Adipocyte (in vitro differentiated cells): ENCODE results near the gene PEPD.

Source experiments
- DNase-seq: peaks from one replicate; pipeline ENCODE4 v3.0.0-alpha.2; 2015; ENCODE audit warnings: low read depth
- H3K27me3 ChIP-seq: replicated peaks from 2 replicates; pipeline ENCODE4 v1.7.0; 2013; ENCODE audit warnings: mild to moderate bottlenecking, low read length, moderate library complexity; ENCODE audit not compliant: control insufficient read depth, insufficient read depth
- H3K36me3 ChIP-seq: 2 replicates; pipeline ENCODE4 v1.7.0; 2013; ENCODE audit warnings: low read length, mild to moderate bottlenecking, moderate library complexity; ENCODE audit not compliant: control insufficient read depth, insufficient read depth, severe bottlenecking
- H3K4me1 ChIP-seq: 2 replicates; pipeline ENCODE4 v1.7.0; 2013; ENCODE audit warnings: mild to moderate bottlenecking, low read length, moderate library complexity; ENCODE audit not compliant: control insufficient read depth, insufficient read depth
- H3K4me3 ChIP-seq: 2 replicates; pipeline ENCODE4 v1.7.0; 2013; ENCODE audit warnings: mild to moderate bottlenecking, low read length, moderate library complexity
- H3K9ac ChIP-seq: 2 replicates; pipeline ENCODE4 v1.7.0; 2013; ENCODE audit warnings: mild to moderate bottlenecking, low read length, moderate library complexity
- H3K9me3 ChIP-seq: 2 replicates; pipeline ENCODE4 v1.7.0; 2013; ENCODE audit warnings: mild to moderate bottlenecking, low read length, moderate library complexity; ENCODE audit not compliant: control insufficient read depth

PEPD gene

GRCh38 chr19:33432446-33433170, 89.0 kb downstream of the PEPD start:
- H3K36me3 ChIP-seq: no peaks in the 10 kb centered on the region
- no peak for DNase-seq
- no peak overlapping the region for H3K4me3 ChIP-seq
- no peaks in the 10 kb centered on the region for H3K9me3 ChIP-seq
- H3K9ac ChIP-seq: no peak overlapping the region
- H3K4me1 ChIP-seq: no peaks in the 10 kb centered on the region
- H3K27me3 ChIP-seq: no peaks in the 10 kb centered on the region

GRCh38 chr19:33432015-33432414, 89.6 kb downstream of the PEPD start:
- no peaks in the 10 kb centered on the region for H3K36me3 ChIP-seq
- DNase-seq: no peak
- H3K9me3 ChIP-seq: no peaks in the 10 kb centered on the region
- H3K27me3 ChIP-seq: no peaks in the 10 kb centered on the region
- no peak overlapping the region for H3K9ac ChIP-seq
- no peak overlapping the region for H3K4me3 ChIP-seq
- H3K4me1 ChIP-seq: no peaks in the 10 kb centered on the region

GRCh38 chr19:33430674-33431277, 90.8 kb downstream of the PEPD start:
- Histone ChIP-seq H3K27me3 (no peaks in the 10 kb centered on the region), H3K9me3 (no peaks in the 10 kb centered on the region), H3K4me3 (no peak overlapping the region), H3K36me3 (no peaks in the 10 kb centered on the region), H3K9ac (no peak overlapping the region), H3K4me1 (no peaks in the 10 kb centered on the region)
- DNase-seq: peak; percentile 78

GRCh38 chr19:33429891-33430673, 91.5 kb downstream of the PEPD start:
- no peaks in the 10 kb centered on the region for H3K27me3 ChIP-seq
- no peak for DNase-seq
- no peaks in the 10 kb centered on the region for H3K9me3 ChIP-seq
- H3K36me3 ChIP-seq: no peaks in the 10 kb centered on the region
- H3K9ac ChIP-seq: no peak overlapping the region
- H3K4me1 ChIP-seq: no peaks in the 10 kb centered on the region
- H3K4me3 ChIP-seq: no peak overlapping the region

GRCh38 chr19:33428627-33429125, 92.9 kb downstream of the PEPD start:
- Histone ChIP-seq H3K9ac (no peak overlapping the region), H3K36me3 (no peaks in the 10 kb centered on the region), H3K4me1 (no peaks in the 10 kb centered on the region), H3K27me3 (no peaks in the 10 kb centered on the region), H3K9me3 (no peaks in the 10 kb centered on the region), H3K4me3 (no peak overlapping the region)
- no peak for DNase-seq

GRCh38 chr19:33427801-33428626, 93.6 kb downstream of the PEPD start:
- no peaks in the 10 kb centered on the region for H3K4me1 ChIP-seq

GRCh38 chr19:33426621-33427361, 94.8 kb downstream of the PEPD start:
- no peak overlapping the region for H3K9ac ChIP-seq
- no peak overlapping the region for H3K4me3 ChIP-seq
- H3K27me3 ChIP-seq: no peaks in the 10 kb centered on the region
- no peaks in the 10 kb centered on the region for H3K36me3 ChIP-seq
- no peaks in the 10 kb centered on the region for H3K4me1 ChIP-seq
- no peaks in the 10 kb centered on the region for H3K9me3 ChIP-seq
- DNase-seq: no peak

More at GRCh38 chr19:33427801-33428626, 93.6 kb downstream of the PEPD start:
- no peak overlapping the region for H3K9ac ChIP-seq
- no peaks in the 10 kb centered on the region for H3K27me3 ChIP-seq
- H3K4me3 ChIP-seq: no peak overlapping the region
- DNase-seq: no peak
- H3K9me3 ChIP-seq: no peaks in the 10 kb centered on the region
- H3K36me3 ChIP-seq: no peaks in the 10 kb centered on the region

GRCh38 chr19:33424181-33424580, 97.4 kb downstream of the PEPD start:
- no peak overlapping the region for H3K9ac ChIP-seq
- H3K4me1 ChIP-seq: no peaks in the 10 kb centered on the region
- no peak overlapping the region for H3K4me3 ChIP-seq
- DNase-seq: no peak
- H3K27me3 ChIP-seq: no peaks in the 10 kb centered on the region
- H3K9me3 ChIP-seq: no peaks in the 10 kb centered on the region
- no peaks in the 10 kb centered on the region for H3K36me3 ChIP-seq

GRCh38 chr19:33422369-33423180, 99.0 kb downstream of the PEPD start:
- no peak overlapping the region for H3K4me3 ChIP-seq
- no peak for DNase-seq
- no peaks in the 10 kb centered on the region for H3K4me1 ChIP-seq
- no peaks in the 10 kb centered on the region for H3K36me3 ChIP-seq
- H3K27me3 ChIP-seq: no peaks in the 10 kb centered on the region
- no peak overlapping the region for H3K9ac ChIP-seq
- no peaks in the 10 kb centered on the region for H3K9me3 ChIP-seq

GRCh38 chr19:33421368-33421767, 100.2 kb downstream of the PEPD start:
- DNase-seq: no peak
- Histone ChIP-seq H3K9me3 (no peaks in the 10 kb centered on the region), H3K36me3 (no peaks in the 10 kb centered on the region), H3K4me3 (no peak overlapping the region), H3K9ac (no peak overlapping the region), H3K27me3 (no peaks in the 10 kb centered on the region), H3K4me1 (no peaks in the 10 kb centered on the region)
